ENCODE results near the gene CCDC188. TPM values are rescaled to one million over a fixed set of nuclear protein-coding genes. Genes with fewer than 3 reads are reported as not detected.

The CCDC188 gene
- total and polyA plus RNA-seq, 9 of the 15 experiments (the other 6 are each of a cell fraction or from before 2014, with no cell fraction given), result not detected

DNA sequence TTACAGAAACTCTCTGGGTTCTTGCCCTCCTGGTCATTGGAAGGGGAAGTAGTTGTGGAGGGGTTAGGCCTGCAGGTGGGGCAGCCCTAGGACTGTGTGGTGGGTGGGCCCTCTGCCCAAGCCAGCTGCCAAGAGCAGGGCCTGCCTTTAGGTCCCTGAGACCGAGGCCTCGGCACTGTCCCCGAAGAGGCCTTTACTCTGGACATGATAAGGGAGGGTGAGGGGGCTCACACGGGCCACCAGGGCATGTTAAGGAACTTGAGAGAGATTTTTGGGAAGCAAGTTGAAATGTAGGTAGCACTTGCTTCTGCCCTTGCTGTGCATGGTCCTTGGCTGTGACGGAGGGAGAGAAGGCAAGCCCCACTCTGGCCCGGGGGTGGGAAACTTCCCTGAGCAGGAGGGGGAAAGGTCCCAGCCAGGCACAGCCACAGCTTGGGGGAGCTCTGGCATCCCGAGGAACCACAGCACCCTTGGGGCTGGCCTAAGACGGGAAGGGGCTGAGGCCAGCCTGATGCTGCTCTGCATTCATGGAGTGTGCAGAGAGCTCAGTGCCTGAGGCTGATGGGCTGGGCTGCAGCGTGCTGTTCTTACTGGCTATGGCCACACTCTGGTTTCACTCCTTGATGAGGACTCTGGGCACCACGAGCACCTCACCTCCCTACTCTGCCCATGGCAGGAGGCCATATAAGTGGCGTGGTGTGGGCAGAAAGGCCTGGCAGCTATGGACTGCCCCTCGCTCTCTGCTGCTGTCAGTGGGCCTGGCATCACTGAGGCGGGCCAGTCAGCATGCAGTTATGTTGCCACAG, 42.7 kb downstream of the CCDC188 start (continued):
- peak; percentile 34 for TF ChIP-seq WHSC1 (IDR thresholded peaks at IDR 0.05; ENCODE audit: low read length)
- TF ChIP-seq HDAC6 (IDR thresholded peaks at IDR 0.05; ENCODE audit: low read depth, low read length), result 0 out of 2 replicates have a peak, but pooled peaks have one; percentile 52
- TF ChIP-seq ZNF764 (CRISPR knock-in tag; IDR thresholded peaks at IDR 0.05; ENCODE audit: low read depth), result no peak
- TF ChIP-seq FOXA1 (IDR thresholded peaks at IDR 0.05; ENCODE audit: borderline replicate concordance), result no peak
- TF ChIP-seq MAZ (CRISPR knock-in tag; conservative IDR thresholded peaks at IDR 0.05 in 1 of 2, IDR thresholded peaks at IDR 0.05 in 1 of 2), result 0 out of 4 replicates have a peak, but pooled peaks of 1 of the 2 experiments have one; percentile 31
- TF ChIP-seq, protein P1, sequence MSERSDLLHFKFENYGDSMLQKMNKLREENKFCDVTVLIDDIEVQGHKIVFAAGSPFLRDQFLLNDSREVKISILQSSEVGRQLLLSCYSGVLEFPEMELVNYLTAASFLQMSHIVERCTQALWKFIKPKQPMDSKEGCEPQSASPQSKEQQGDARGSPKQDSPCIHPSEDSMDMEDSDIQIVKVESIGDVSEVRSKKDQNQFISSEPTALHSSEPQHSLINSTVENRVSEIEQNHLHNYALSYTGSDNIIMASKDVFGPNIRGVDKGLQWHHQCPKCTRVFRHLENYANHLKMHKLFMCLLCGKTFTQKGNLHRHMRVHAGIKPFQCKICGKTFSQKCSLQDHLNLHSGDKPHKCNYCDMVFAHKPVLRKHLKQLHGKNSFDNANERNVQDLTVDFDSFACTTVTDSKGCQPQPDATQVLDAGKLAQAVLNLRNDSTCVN (CRISPR knock-in tag; IDR thresholded peaks at IDR 0.05), result 0 out of 2 replicates have a peak, but pooled peaks have one; percentile 26
- TF ChIP-seq MLX (CRISPR knock-in tag; conservative IDR thresholded peaks at IDR 0.05), result peak in 1 of 2 experiments; percentile 79; a peak in 2 of 4 replicates
- TF ChIP-seq, protein P2, sequence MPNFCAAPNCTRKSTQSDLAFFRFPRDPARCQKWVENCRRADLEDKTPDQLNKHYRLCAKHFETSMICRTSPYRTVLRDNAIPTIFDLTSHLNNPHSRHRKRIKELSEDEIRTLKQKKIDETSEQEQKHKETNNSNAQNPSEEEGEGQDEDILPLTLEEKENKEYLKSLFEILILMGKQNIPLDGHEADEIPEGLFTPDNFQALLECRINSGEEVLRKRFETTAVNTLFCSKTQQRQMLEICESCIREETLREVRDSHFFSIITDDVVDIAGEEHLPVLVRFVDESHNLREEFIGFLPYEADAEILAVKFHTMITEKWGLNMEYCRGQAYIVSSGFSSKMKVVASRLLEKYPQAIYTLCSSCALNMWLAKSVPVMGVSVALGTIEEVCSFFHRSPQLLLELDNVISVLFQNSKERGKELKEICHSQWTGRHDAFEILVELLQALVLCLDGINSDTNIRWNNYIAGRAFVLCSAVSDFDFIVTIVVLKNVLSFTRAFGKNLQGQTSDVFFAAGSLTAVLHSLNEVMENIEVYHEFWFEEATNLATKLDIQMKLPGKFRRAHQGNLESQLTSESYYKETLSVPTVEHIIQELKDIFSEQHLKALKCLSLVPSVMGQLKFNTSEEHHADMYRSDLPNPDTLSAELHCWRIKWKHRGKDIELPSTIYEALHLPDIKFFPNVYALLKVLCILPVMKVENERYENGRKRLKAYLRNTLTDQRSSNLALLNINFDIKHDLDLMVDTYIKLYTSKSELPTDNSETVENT (CRISPR knock-in tag; IDR thresholded peaks at IDR 0.05), result 0 out of 2 replicates have a peak, but pooled peaks have one; percentile 40
- TF ChIP-seq PHF21A (IDR thresholded peaks at IDR 0.05; ENCODE audit: borderline replicate concordance, low read depth), result no peak
- no peak for TF ChIP-seq MYC (IDR thresholded peaks at IDR 0.05; ENCODE audit: low read depth, low read length)
- 0 out of 2 replicates have a peak, but pooled peaks have one; percentile 17 for TF ChIP-seq MYC (CRISPR knock-in tag; IDR thresholded peaks at IDR 0.05; ENCODE audit: borderline replicate concordance, low read depth)
- TF ChIP-seq SUPT5H (IDR thresholded peaks at IDR 0.05), result peak; percentile 21; the same call in 1 of the 2 replicates
- TF ChIP-seq, protein P3, sequence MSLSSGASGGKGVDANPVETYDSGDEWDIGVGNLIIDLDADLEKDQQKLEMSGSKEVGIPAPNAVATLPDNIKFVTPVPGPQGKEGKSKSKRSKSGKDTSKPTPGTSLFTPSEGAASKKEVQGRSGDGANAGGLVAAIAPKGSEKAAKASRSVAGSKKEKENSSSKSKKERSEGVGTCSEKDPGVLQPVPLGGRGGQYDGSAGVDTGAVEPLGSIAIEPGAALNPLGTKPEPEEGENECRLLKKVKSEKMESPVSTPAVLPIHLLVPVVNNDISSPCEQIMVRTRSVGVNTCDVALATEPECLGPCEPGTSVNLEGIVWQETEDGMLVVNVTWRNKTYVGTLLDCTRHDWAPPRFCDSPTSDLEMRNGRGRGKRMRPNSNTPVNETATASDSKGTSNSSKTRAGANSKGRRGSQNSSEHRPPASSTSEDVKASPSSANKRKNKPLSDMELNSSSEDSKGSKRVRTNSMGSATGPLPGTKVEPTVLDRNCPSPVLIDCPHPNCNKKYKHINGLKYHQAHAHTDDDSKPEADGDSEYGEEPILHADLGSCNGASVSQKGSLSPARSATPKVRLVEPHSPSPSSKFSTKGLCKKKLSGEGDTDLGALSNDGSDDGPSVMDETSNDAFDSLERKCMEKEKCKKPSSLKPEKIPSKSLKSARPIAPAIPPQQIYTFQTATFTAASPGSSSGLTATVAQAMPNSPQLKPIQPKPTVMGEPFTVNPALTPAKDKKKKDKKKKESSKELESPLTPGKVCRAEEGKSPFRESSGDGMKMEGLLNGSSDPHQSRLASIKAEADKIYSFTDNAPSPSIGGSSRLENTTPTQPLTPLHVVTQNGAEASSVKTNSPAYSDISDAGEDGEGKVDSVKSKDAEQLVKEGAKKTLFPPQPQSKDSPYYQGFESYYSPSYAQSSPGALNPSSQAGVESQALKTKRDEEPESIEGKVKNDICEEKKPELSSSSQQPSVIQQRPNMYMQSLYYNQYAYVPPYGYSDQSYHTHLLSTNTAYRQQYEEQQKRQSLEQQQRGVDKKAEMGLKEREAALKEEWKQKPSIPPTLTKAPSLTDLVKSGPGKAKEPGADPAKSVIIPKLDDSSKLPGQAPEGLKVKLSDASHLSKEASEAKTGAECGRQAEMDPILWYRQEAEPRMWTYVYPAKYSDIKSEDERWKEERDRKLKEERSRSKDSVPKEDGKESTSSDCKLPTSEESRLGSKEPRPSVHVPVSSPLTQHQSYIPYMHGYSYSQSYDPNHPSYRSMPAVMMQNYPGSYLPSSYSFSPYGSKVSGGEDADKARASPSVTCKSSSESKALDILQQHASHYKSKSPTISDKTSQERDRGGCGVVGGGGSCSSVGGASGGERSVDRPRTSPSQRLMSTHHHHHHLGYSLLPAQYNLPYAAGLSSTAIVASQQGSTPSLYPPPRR (CRISPR knock-in tag; IDR thresholded peaks at IDR 0.05; ENCODE audit: borderline replicate concordance), result no peak
- TF ChIP-seq ZNF699 (CRISPR knock-in tag; IDR thresholded peaks at IDR 0.05; ENCODE audit: insufficient replicate concordance), result no peak
- peak; percentile 66; the same call in 1 of the 2 replicates for TF ChIP-seq ZBTB9 (CRISPR knock-in tag; IDR thresholded peaks at IDR 0.05)
